Osteoblast (primary cell): ENCODE results near the gene FA2H. TPM values are rescaled to one million over a fixed set of nuclear protein-coding genes. Genes with fewer than 3 reads are reported as not detected.
A peak's percentile ranks its signal among the peaks of the same experiment; 100 is the strongest.

ENCODE experiments used
- DNase-seq: peaks from one replicate; pipeline ENCODE4 v3.0.0; 2011; ENCODE audit warnings: low spot score, mixed read lengths; ENCODE audit not compliant: insufficient read length; ENCODE audit errors: missing footprints
- H2AFZ ChIP-seq: 2 replicates; pipeline ENCODE4 v1.6.0; 2011; ENCODE audit warnings: mild to moderate bottlenecking, low read length
- H3K27ac ChIP-seq: 2 replicates; pipeline ENCODE4 v1.5.1; 2011; ENCODE audit warnings: mild to moderate bottlenecking, low read depth, low read length, moderate library complexity
- H3K27me3 ChIP-seq: 2 replicates; pipeline ENCODE4 v1.6.0; 2012; ENCODE audit warnings: mild to moderate bottlenecking, control low read depth, inconsistent platforms, low read length, moderate library complexity; ENCODE audit not compliant: insufficient read depth
- H3K36me3 ChIP-seq: 2 replicates; pipeline ENCODE4 v1.5.1; 2011; ENCODE audit warnings: mild to moderate bottlenecking, low read length, control low read depth, moderate library complexity; ENCODE audit not compliant: insufficient read depth
- H3K4me1 ChIP-seq: 2 replicates; pipeline ENCODE4 v1.5.1; 2011; ENCODE audit warnings: mild to moderate bottlenecking, low read length, control low read depth, moderate library complexity; ENCODE audit not compliant: insufficient read depth
- H3K4me2 ChIP-seq: 2 replicates; pipeline ENCODE4 v1.6.0; 2011; ENCODE audit warnings: mild to moderate bottlenecking, low read length; ENCODE audit not compliant: insufficient read depth
- H3K4me3 ChIP-seq: fragments of 200-600 bp; sonication (generic); 3 replicates; pipeline ENCODE4 v1.5.1; 2012; ENCODE audit warnings: mild to moderate bottlenecking, low read length, inconsistent platforms; ENCODE audit not compliant: insufficient read depth
- H3K79me2 ChIP-seq: 2 replicates; pipeline ENCODE4 v1.6.0; 2012; ENCODE audit warnings: mild to moderate bottlenecking, low read length, control low read depth, inconsistent platforms; ENCODE audit not compliant: insufficient read depth
- H3K9me3 ChIP-seq: 2 replicates; pipeline ENCODE4 v1.5.1; 2011; ENCODE audit warnings: low read depth, low read length, control low read depth
- H4K20me1 ChIP-seq: 2 replicates; pipeline ENCODE4 v1.6.0; 2012; ENCODE audit warnings: mild to moderate bottlenecking, low read length, control low read depth; ENCODE audit not compliant: insufficient read depth
- CTCF ChIP-seq: IDR thresholded peaks from 2 replicates; pipeline ENCODE4 v1.5.1; 2011; ENCODE audit warnings: mild to moderate bottlenecking, low read depth, low read length, moderate library complexity; ENCODE audit errors: extremely low read depth
- total RNA-seq: library from RNA; depleted of rRNA; stranded (reverse); fragments of >200 nt; gene quantifications from 2 replicates; pipeline ENCODE4 v1.2.3, GENCODE V29; 2012

FA2H gene
- total RNA-seq, 1 donor = not detected

DNA sequence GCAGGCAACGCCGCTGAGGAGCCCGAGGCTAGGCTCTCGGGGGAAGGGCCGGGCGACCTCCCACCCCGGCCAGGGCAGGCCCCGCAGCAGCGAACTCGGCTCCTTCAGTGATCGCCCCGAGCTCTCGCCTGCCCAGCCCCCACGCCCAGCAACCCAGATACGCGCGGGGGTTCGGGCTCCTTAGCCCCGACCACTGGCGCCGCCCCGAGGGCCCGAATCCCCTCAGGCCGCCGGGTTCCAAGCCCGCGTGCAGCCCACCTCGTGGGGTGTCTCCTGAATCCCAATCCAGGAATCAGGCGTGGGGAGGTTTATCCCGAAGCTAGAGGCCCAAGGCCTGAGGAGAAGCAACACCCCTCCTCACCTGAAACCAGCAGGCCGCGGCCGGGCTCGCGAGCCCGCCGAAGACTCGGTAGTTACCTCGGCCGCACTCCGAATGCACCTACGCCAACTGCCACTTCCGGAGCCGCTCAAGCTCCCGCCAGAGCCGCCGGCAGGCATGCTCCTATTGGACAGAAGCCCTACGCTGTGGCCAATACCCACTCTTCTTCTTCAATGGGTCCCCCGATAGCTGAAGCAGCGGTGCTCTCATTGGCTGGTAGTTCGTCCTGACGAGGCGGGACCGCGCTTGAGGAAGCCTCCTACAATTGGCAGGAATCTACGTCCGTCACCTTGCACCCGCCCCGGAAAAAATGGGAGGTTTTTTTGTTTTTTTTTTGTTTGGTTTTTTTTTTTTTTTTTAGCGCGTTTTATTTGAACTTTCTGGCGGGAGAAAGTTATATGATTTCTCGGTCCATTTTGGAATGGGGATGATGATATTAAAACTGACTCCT, 108.0 kb downstream of the FA2H start, which contains the start of gene RFWD3:
Gene RFWD3, minus strand, starts transcription at position 453 of the 830 bp plus-strand sequence. CDS start 5,428 bp downstream, outside the sequence.
- Histone ChIP-seq H3K36me3 (peaks cover 29% of the 10 kb centered on the region), H3K27me3 (no peaks in the 10 kb centered on the region), H3K4me1 (peaks cover 8% of the 10 kb centered on the region), H3K79me2 (peaks cover 48% of the 10 kb centered on the region), H3K27ac (peak within 1 kb of the TSS; percentile 62), H2AFZ (peak within 1 kb of the TSS; percentile 97), H3K4me2 (peak within 1 kb of the TSS; percentile 95), H3K9me3 (no peaks in the 10 kb centered on the region), H3K4me3 (peak within 1 kb of the TSS; percentile 94), H4K20me1 (no peaks in the 10 kb centered on the region)
- DNase-seq = peak; percentile 99
- TF ChIP-seq CTCF = no peak

- Histone ChIP-seq H3K27ac (peak overlapping the region; percentile 62), H3K79me2 (peaks cover 55% of the 10 kb centered on the region), H4K20me1 (no peaks in the 10 kb centered on the region), H3K4me2 (peak overlapping the region; percentile 95), H3K27me3 (no peaks in the 10 kb centered on the region), H3K36me3 (peaks cover 35% of the 10 kb centered on the region), H2AFZ (peak overlapping the region; percentile 82), H3K4me1 (peaks cover 8% of the 10 kb centered on the region), H3K4me3 (peak overlapping the region; percentile 94), H3K9me3 (no peaks in the 10 kb centered on the region)
- DNase-seq = no peak
- no peak for TF ChIP-seq CTCF
These were observed 108.6 kb downstream of the FA2H start for GRCh38 chr16:74666010-74666421.

Other genes with a start within 250 kb of the FA2H start
- 191 and 215 TPM in 2 replicates for gene GLG1, start 167.7 kb downstream of the FA2H start, total RNA-seq
- 15.6 and 18.8 TPM in 2 replicates for gene RFWD3, start 107.9 kb downstream of the FA2H start, total RNA-seq
- 5.1 and 9.1 TPM in 2 replicates for gene MLKL, start 74.0 kb downstream of the FA2H start, total RNA-seq
- 14.8 and 21.5 TPM in 2 replicates for gene WDR59, start 210.3 kb upstream of the FA2H start, total RNA-seq
- gene ZNRF1, start 224.2 kb upstream of the FA2H start, total RNA-seq = 19.9 and 20.6 TPM in 2 replicates